Non-pigmented ciliary epithelial cell (primary cell): ENCODE results near the gene ZNF366.

Experiments used
- DNase-seq: peaks from one replicate; pipeline ENCODE4 v3.0.0-alpha.2; 2010; ENCODE audit warnings: low read depth

The ZNF366 gene

GRCh38 chr5:72489536-72489935 lies 17.7 kb downstream of the ZNF366 start:
- DNase-seq = no peak

GRCh38 chr5:72488756-72489155 lies 18.5 kb downstream of the ZNF366 start:
- no peak for DNase-seq

GRCh38 chr5:72487177-72487576 lies 20.0 kb downstream of the ZNF366 start:
- DNase-seq = no peak

GRCh38 chr5:72486371-72486770 lies 20.8 kb downstream of the ZNF366 start:
- DNase-seq = no peak

- no peak for DNase-seq
Measured at GRCh38 chr5:72485430-72485974, 21.7 kb downstream of the ZNF366 start.

GRCh38 chr5:72482046-72482445 lies 25.2 kb downstream of the ZNF366 start:
- DNase-seq = no peak

- no peak for DNase-seq
Measured at GRCh38 chr5:72480841-72481240, 26.4 kb downstream of the ZNF366 start.

GRCh38 chr5:72479921-72480320 lies 27.3 kb downstream of the ZNF366 start:
- no peak for DNase-seq

GRCh38 chr5:72478684-72479083 lies 28.5 kb downstream of the ZNF366 start:
- DNase-seq = no peak

- no peak for DNase-seq
Measured at GRCh38 chr5:72478276-72478675, 28.9 kb downstream of the ZNF366 start.

GRCh38 chr5:72477644-72478043 lies 29.6 kb downstream of the ZNF366 start:
- DNase-seq = no peak

GRCh38 chr5:72477176-72477575 lies 30.0 kb downstream of the ZNF366 start:
- no peak for DNase-seq

GRCh38 chr5:72476721-72477120 lies 30.5 kb downstream of the ZNF366 start:
- DNase-seq = no peak

- no peak for DNase-seq
Measured at GRCh38 chr5:72476275-72476674, 30.9 kb downstream of the ZNF366 start.

GRCh38 chr5:72474516-72474915 lies 32.7 kb downstream of the ZNF366 start:
- DNase-seq = no peak

GRCh38 chr5:72474046-72474500 lies 33.1 kb downstream of the ZNF366 start:
- no peak for DNase-seq

- no peak for DNase-seq
Measured at GRCh38 chr5:72472666-72473422, 34.4 kb downstream of the ZNF366 start.

- DNase-seq = no peak
Measured at GRCh38 chr5:72472031-72472430, 35.2 kb downstream of the ZNF366 start.

- peak; percentile 34 for DNase-seq
Measured at GRCh38 chr5:72470826-72471225, 36.4 kb downstream of the ZNF366 start.

GRCh38 chr5:72468606-72469005 lies 38.6 kb downstream of the ZNF366 start:
- DNase-seq = no peak

GRCh38 chr5:72468024-72468423 lies 39.2 kb downstream of the ZNF366 start:
- peak; percentile 26 for DNase-seq

- DNase-seq = no peak
Measured at GRCh38 chr5:72467461-72467860, 39.7 kb downstream of the ZNF366 start.

- no peak for DNase-seq
Measured at GRCh38 chr5:72465601-72466563, 41.3 kb downstream of the ZNF366 start.
